GM19043 (cell line): ENCODE measurements around the gene CCR2.

Experiments
- ATAC-seq: cut with Tn5 transposase; IDR thresholded peaks from one replicate; pipeline ENCODE4 v1.9.1; 2021; ENCODE audit warnings: low read depth; ENCODE audit not compliant: unreplicated experiment

Gene CCR2

DNA sequence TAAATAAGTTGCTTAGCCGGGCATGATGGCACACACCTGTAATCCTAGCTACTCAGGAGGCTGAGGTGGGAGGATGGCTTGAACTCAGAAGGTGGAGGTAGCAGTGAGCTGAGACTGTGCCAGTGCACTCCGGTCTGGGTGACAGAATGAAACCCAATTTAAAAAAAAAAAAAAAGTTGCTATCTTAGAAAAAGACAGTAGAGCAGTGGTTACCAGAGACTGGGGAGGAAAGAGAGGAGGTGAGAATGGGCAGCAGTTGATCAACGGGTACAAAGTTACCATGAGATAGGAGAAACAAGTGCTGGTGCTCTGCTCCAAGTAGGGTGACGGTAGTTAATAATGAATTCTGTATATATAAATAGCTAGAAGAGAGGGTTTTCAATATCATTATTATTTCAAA is 821 bp upstream of the CCR2 start:
- no peak for ATAC-seq

DNA sequence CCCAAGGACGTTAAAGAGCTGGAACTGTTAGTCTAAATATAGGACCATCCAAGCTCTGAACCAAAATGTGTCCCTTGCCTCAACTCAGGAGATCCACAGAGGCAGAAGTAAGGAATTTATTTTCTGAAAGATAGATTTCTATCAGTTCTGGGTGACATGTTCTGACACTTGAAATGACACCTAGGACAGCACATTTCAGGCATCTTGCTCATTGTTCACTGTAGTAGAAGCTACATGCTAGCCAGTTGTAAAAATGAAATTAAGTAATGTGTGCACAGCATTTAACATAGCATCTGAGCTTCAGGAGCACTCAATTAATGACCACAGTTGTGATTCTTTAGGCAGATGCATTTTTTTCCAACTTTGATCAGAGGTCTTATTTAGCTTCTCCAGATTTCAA is 567 bp downstream of the CCR2 start:
- no peak for ATAC-seq

- ATAC-seq = no peak
These were observed 1.1 kb downstream of the CCR2 start for GRCh38 chr3:46354984-46355383.

DNA sequence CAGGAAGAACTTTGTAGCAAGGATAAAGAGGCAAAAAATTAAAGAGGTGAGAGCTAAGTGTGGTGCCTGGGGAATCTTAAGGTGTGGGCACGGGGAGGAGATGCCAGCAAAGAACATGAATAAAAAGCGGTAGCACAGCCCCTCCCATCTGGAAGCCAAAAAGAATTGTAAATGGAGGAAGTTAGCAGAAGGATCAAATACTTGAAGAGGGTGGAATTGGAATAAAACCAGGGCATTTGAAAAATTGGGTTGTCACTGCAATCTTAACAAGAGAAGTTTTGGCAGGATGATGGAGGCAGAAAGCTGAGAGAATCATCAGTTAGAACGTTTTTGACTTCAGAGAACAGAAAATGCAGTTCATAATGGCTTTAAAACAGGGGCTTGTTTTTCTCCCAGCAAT is 2.4 kb downstream of the CCR2 start:
- ATAC-seq = no peak

GRCh38 chr3:46356909-46357308 is 3.0 kb downstream of the CCR2 start:
- no peak for ATAC-seq

- no peak for ATAC-seq
These were observed 4.6 kb downstream of the CCR2 start for GRCh38 chr3:46358466-46358865.

DNA sequence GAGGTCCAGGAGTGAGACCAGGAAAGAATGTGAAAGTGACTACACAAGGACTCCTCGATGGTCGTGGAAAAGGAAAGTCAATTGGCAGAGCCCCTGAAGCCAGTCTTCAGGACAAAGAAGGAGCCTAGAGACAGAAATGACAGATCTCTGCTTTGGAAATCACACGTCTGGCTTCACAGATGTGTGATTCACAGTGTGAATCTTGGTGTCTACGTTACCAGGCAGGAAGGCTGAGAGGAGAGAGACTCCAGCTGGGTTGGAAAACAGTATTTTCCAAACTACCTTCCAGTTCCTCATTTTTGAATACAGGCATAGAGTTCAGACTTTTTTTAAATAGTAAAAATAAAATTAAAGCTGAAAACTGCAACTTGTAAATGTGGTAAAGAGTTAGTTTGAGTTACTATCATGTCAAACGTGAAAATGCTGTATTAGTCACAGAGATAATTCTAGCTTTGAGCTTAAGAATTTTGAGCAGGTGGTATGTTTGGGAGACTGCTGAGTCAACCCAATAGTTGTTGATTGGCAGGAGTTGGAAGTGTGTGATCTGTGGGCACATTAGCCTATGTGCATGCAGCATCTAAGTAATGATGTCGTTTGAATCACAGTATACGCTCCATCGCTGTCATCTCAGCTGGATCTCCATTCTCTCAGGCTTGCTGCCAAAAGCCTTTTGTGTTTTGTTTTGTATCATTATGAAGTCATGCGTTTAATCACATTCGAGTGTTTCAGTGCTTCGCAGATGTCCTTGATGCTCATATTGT is 6.0 kb downstream of the CCR2 start:
- ATAC-seq = no peak

- ATAC-seq = no peak
These were observed 7.0 kb downstream of the CCR2 start for GRCh38 chr3:46360907-46361306.

GRCh38 chr3:46361408-46362283 is 7.7 kb downstream of the CCR2 start:
- ATAC-seq = no peak

DNA sequence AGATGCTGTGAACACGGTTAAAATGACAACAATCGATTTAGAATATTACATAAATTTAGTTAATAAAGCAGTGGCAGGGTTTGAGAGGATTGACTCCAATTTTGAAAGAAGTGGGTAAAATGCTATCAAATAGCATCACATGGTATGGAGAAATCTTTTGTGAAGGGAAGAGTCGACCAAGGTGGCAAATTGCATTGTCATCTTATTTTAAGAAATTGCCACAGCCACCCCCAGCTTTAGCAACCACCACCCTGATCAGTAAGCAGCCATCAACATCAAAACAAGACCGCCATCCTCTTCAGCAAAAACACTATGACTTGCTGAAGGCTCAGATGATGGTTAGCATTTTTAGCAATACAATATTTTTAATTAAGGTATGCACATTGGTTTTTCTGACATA is 11.1 kb downstream of the CCR2 start:
- ATAC-seq = no peak

DNA sequence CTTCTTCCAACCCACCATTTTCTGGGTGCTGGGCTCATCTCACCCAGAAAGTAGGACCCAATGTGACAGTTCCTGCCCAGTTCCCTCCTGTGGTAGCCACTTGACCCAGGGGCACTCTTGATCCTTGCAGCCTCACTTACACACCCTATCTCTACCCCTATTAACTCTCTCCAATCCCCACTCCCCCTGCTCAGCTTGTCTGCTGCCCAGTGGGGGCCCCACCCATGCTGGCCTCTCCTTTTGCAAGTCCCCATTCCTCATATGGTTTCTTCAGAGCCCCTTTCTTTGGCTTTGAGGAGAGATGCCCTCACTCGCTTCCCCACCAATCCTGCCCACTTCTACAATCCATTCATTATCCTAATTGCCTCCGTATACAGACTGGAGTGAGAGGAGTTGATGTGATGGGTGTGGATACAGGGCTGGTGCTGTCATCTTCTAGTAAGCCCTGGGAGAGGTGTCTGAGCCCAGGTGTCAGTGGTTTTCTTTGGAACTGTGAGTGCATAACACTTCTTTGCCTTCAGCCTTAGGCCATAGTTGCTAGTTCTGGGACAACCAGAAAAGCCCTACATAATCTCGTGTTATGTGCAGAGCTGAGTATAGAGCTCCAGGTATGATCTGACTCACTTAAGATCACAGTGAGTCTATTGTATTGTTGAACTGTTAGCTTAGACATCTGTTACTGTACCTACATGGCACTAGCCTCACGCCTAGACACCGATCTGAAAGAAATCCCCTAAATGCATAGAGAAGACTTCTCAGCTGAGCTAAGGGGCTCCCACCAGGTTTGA is 12.0 kb downstream of the CCR2 start:
- no peak for ATAC-seq

DNA sequence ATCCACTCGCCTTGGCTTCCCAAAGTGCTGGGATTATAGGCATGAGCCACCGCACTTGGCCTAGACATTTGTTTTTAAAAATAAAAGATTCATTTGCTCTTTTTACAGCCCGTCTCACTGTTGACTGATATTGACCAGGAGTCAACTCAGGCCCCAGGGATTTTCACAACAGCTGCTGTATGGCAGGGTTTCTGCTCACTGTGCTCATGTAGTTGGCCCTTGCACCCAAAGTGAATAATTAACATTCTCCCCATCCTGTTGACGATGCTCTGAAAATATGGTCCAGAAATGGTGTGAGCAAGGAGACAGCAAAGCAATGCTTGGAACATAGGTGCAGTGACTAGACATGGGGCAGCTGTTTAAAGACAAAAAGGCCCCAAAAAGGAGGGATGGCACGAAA is 13.9 kb downstream of the CCR2 start:
- no peak for ATAC-seq

GRCh38 chr3:46368569-46368968 is 14.7 kb downstream of the CCR2 start:
- ATAC-seq = no peak

DNA sequence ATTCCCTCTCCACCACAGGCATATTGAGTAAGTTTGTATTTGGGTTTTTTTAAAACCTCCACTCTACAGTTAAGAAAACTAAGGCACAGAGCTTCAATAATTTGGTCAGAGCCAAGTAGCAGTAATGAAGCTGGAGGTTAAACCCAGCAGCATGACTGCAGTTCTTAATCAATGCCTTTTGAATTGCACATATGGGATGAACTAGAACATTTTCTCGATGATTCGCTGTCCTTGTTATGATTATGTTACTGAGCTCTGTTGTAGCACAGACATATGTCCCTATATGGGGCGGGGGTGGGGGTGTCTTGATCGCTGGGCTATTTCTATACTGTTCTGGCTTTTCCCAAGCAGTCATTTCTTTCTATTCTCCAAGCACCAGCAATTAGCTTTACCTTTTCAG is 15.2 kb downstream of the CCR2 start:
- no peak for ATAC-seq

- no peak for ATAC-seq
These were observed 15.8 kb downstream of the CCR2 start for GRCh38 chr3:46369675-46370132.

GRCh38 chr3:46370839-46371518 is 17.1 kb downstream of the CCR2 start, which contains the start of gene CCR5:
Gene CCR5 (plus strand): TSS chr3:46370946. CDS start chr3:46372903, 1,957 bp downstream.
- ATAC-seq = no peak

DNA sequence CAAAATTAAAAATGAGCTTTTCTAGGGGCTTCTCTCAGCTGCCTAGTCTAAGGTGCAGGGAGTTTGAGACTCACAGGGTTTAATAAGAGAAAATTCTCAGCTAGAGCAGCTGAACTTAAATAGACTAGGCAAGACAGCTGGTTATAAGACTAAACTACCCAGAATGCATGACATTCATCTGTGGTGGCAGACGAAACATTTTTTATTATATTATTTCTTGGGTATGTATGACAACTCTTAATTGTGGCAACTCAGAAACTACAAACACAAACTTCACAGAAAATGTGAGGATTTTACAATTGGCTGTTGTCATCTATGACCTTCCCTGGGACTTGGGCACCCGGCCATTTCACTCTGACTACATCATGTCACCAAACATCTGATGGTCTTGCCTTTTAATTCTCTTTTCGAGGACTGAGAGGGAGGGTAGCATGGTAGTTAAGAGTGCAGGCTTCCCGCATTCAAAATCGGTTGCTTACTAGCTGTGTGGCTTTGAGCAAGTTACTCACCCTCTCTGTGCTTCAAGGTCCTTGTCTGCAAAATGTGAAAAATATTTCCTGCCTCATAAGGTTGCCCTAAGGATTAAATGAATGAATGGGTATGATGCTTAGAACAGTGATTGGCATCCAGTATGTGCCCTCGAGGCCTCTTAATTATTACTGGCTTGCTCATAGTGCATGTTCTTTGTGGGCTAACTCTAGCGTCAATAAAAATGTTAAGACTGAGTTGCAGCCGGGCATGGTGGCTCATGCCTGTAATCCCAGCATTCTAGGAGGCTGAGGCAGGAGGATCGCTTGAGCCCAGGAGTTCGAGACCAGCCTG is 17.8 kb downstream of the CCR2 start:
- ATAC-seq = no peak

DNA sequence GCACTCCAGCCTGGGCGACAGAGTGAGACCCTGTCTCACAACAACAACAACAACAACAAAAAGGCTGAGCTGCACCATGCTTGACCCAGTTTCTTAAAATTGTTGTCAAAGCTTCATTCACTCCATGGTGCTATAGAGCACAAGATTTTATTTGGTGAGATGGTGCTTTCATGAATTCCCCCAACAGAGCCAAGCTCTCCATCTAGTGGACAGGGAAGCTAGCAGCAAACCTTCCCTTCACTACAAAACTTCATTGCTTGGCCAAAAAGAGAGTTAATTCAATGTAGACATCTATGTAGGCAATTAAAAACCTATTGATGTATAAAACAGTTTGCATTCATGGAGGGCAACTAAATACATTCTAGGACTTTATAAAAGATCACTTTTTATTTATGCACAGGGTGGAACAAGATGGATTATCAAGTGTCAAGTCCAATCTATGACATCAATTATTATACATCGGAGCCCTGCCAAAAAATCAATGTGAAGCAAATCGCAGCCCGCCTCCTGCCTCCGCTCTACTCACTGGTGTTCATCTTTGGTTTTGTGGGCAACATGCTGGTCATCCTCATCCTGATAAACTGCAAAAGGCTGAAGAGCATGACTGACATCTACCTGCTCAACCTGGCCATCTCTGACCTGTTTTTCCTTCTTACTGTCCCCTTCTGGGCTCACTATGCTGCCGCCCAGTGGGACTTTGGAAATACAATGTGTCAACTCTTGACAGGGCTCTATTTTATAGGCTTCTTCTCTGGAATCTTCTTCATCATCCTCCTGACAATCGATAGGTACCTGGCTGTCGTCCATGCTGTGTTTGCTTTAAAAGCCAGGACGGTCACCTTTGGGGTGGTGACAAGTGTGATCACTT is 18.8 kb downstream of the CCR2 start:
- no peak for ATAC-seq

- ATAC-seq = no peak
These were observed 20.8 kb downstream of the CCR2 start for GRCh38 chr3:46374755-46375154.
